IMR-90 (cell line): Measurements from ENCODE around the gene VDAC1. TPM values are rescaled to one million over a fixed set of nuclear protein-coding genes. Genes with fewer than 3 reads are reported as not detected.
A peak's percentile ranks its signal among the peaks of the same experiment; 100 is the strongest.

Experiments
- ATAC-seq: fragments of 200-7000 bp; cut with Tn5 transposase; 2 replicates; pipeline ENCODE4 v1.9.1; 2020; ENCODE audit warnings: low read depth, mild to moderate bottlenecking, moderate library complexity
- BruUV-seq: library from RNA; stranded (reverse); fragments of 400-500 nt; replicated peaks from 2 replicates; lab custom pipeline; 2021; lab: Mats Ljungman, UMichigan
- CTCF ChIA-PET: fragments of 300-600 bp; formaldehyde crosslinking; extraction: SDS; loops from one replicate; lab custom pipeline; 2021; ENCODE audit warnings: antibody characterized with exemption; lab: Yijun Ruan, JAX
- POLR2A ChIA-PET: fragments of 300-600 bp; sonication (Branson Sonifier 250); formaldehyde crosslinking; loops from one replicate; lab custom pipeline; 2022; ENCODE audit warnings: antibody characterized with exemption; ENCODE audit not compliant: unreplicated experiment; lab: Charles Lee
- DNase-seq: peaks from one replicate; pipeline ENCODE4 v3.0.0; 2013
- H2AFZ ChIP-seq: replicated peaks from 2 replicates; pipeline ENCODE3; 2013; ENCODE audit warnings: low read length, mild to moderate bottlenecking; ENCODE audit not compliant: poor library complexity
- H2AK5ac ChIP-seq: 2 replicates; pipeline ENCODE4 v1.6.1; 2013; ENCODE audit warnings: low read depth, low read length, inconsistent platforms
- H2AK9ac ChIP-seq: replicated peaks from 2 replicates; pipeline ENCODE3; 2013; ENCODE audit warnings: mild to moderate bottlenecking, low read depth, low read length, moderate library complexity; ENCODE audit not compliant: poor library complexity
- H2BK120ac ChIP-seq: 2 replicates; pipeline ENCODE4 v1.6.1; 2013; ENCODE audit warnings: low read depth, low read length, inconsistent platforms
- H2BK15ac ChIP-seq: 3 replicates; pipeline ENCODE4 v1.6.1; 2013; ENCODE audit warnings: low read depth, low read length, inconsistent platforms
- H2BK20ac ChIP-seq: 2 replicates; pipeline ENCODE4 v1.6.1; 2013; ENCODE audit warnings: low read depth, mild to moderate bottlenecking, inconsistent platforms, low read length, moderate library complexity
- H2BK5ac ChIP-seq: 2 replicates; pipeline ENCODE4 v1.6.1; 2013; ENCODE audit warnings: mild to moderate bottlenecking, low read depth, low read length, inconsistent platforms; ENCODE audit not compliant: poor library complexity, severe bottlenecking
- H3K14ac ChIP-seq: replicated peaks from 2 replicates; pipeline ENCODE4 v1.6.1; 2013; ENCODE audit warnings: low read depth, low read length, inconsistent platforms
- H3K18ac ChIP-seq: 2 replicates; pipeline ENCODE4 v1.6.1; 2013; ENCODE audit warnings: low read depth, low read length, control low read depth
- H3K23ac ChIP-seq: 2 replicates; pipeline ENCODE4 v1.6.1; 2013; ENCODE audit warnings: low read depth, low read length, inconsistent platforms
- H3K27ac ChIP-seq: 2 replicates; pipeline ENCODE4 v1.5.1; 2013; ENCODE audit warnings: mild to moderate bottlenecking, control low read depth, low read length; ENCODE audit not compliant: insufficient read depth
- H3K27me3 ChIP-seq: 2 replicates; pipeline ENCODE4 v1.6.1; 2013; ENCODE audit warnings: low read length; ENCODE audit not compliant: control insufficient read depth, insufficient read depth
- H3K36me3 ChIP-seq: 2 replicates; pipeline ENCODE4 v1.6.1; 2013; ENCODE audit warnings: low read length, mixed read lengths; ENCODE audit not compliant: control insufficient read depth, insufficient read depth
- H3K4ac ChIP-seq: 2 replicates; pipeline ENCODE4 v1.6.1; 2013; ENCODE audit warnings: low read depth, low read length, inconsistent platforms
- H3K4me1 ChIP-seq: 2 replicates; pipeline ENCODE4 v1.6.1; 2013; ENCODE audit warnings: low read length, mixed read lengths; ENCODE audit not compliant: control insufficient read depth, insufficient read depth
- H3K4me2 ChIP-seq: 2 replicates; pipeline ENCODE4 v1.6.1; 2013; ENCODE audit warnings: low read depth, mild to moderate bottlenecking, control low read depth, low read length, moderate library complexity
- H3K4me3 ChIP-seq: 2 replicates; pipeline ENCODE4 v1.5.1; 2013; ENCODE audit warnings: low read depth, mild to moderate bottlenecking, control low read depth, low read length, moderate library complexity; ENCODE audit not compliant: insufficient read depth
- H3K56ac ChIP-seq: 2 replicates; pipeline ENCODE4 v1.6.1; 2013; ENCODE audit warnings: low read length, inconsistent platforms; ENCODE audit not compliant: insufficient read depth; ENCODE audit errors: extremely low read depth
- H3K79me1 ChIP-seq, 2 experiments: 2 replicates each; pipeline ENCODE4 v1.6.1; 2013; ENCODE audit warnings: low read length in 2 of 2, inconsistent platforms in 1 of 2, low read depth in 1 of 2
- H3K9ac ChIP-seq: 2 replicates; pipeline ENCODE4 v1.6.1; 2013; ENCODE audit warnings: low read depth, low read length, control low read depth
- H3K9me1 ChIP-seq: 2 replicates; pipeline ENCODE4 v1.6.1; 2013; ENCODE audit warnings: low read length, inconsistent platforms; ENCODE audit not compliant: insufficient read depth
- H3K9me3 ChIP-seq: 2 replicates; pipeline ENCODE4 v1.6.1; 2013; ENCODE audit warnings: low read length; ENCODE audit not compliant: control insufficient read depth, insufficient read depth
- H4K20me1 ChIP-seq: 2 replicates; pipeline ENCODE4 v1.6.1; 2013; ENCODE audit warnings: low read length, inconsistent platforms; ENCODE audit not compliant: insufficient read depth
- H4K5ac ChIP-seq: 2 replicates; pipeline ENCODE4 v1.6.1; 2013; ENCODE audit warnings: mild to moderate bottlenecking, low read depth, low read length, control low read depth
- H4K8ac ChIP-seq, 2 experiments: 2 replicates each; pipeline ENCODE4 v1.6.1; 2013; ENCODE audit warnings: low read depth in 2 of 2, low read length in 2 of 2, control low read depth in 1 of 2, inconsistent platforms in 1 of 2
- H4K91ac ChIP-seq: 2 replicates; pipeline ENCODE4 v1.6.1; 2013; ENCODE audit warnings: low read depth, low read length, inconsistent platforms; ENCODE audit not compliant: insufficient read depth
- BHLHE40 ChIP-seq: fragments of 150-350 bp; IDR thresholded peaks from 2 replicates; pipeline ENCODE4 v1.6.1; 2016; ENCODE audit warnings: mild to moderate bottlenecking, low read depth, low read length
- CEBPB ChIP-seq: IDR thresholded peaks from 2 replicates; pipeline ENCODE4 v1.6.1; 2012; ENCODE audit warnings: low read depth, low read length, improper control_type of control experiment
- MXI1 ChIP-seq: IDR thresholded peaks from 2 replicates; pipeline ENCODE4 v1.6.1; 2012; ENCODE audit warnings: low read depth, mild to moderate bottlenecking, low read length, moderate library complexity, borderline replicate concordance
- SMC3 ChIP-seq: fragments of 150-350 bp; IDR thresholded peaks from 2 replicates; pipeline ENCODE4 v1.6.1; 2016; ENCODE audit warnings: low read depth, mild to moderate bottlenecking, antibody characterized with exemption, low read length, moderate library complexity
- WGBS, 2 experiments: methylation state at CpG; one replicate each; pipeline versions ENCODE4 v1.1.5 to v1.1.7; 2013; ENCODE audit warnings: missing lambda C conversion rate in 2 of 2; ENCODE audit not compliant: insufficient read length in 1 of 2; ENCODE audit errors: extremely low coverage in 2 of 2; 5-methylcytosine and 5-hydroxymethylcytosine counted together
- dilution Hi-C: fragments of 300-500 bp; cut with HindIII; formaldehyde crosslinking; loops from one replicate; pipeline ENCODE4 v1.14.3; 2018; ENCODE audit warnings: low sequenced_read_pairs; ENCODE audit not compliant: unreplicated experiment
- in situ Hi-C: fragments of 300-500 bp; cut with MboI; formaldehyde crosslinking; loops from 3 replicates; pipeline ENCODE4 v1.14.3; 2019; ENCODE audit warnings: low sequenced_read_pairs, inconsistent platforms, mixed read lengths
- intact Hi-C: fragments of 100-400 bp; cut with micrococcal nuclease; formaldehyde crosslinking; loops from 2 replicates; pipeline ENCODE4 v1.10.0; 2022
- polyA plus RNA-seq, 3 experiments: library from polyadenylated mRNA; depleted of rRNA; stranded (reverse); fragments of >200 nt; gene quantifications; 2 replicates each; pipeline ENCODE4 v1.2.3, GENCODE V29; 2012; ENCODE audit warnings: low replicate concordance in 1 of 3
- total RNA-seq: library from RNA; depleted of rRNA; stranded (reverse); fragments of >200 nt; gene quantifications from 2 replicates; pipeline ENCODE4 v1.2.3, GENCODE V29; 2012

VDAC1 gene
- total and polyA plus RNA-seq, 2 of the 4 experiments (the other 2 are of a cell fraction) = 289 to 365 TPM

DNA sequence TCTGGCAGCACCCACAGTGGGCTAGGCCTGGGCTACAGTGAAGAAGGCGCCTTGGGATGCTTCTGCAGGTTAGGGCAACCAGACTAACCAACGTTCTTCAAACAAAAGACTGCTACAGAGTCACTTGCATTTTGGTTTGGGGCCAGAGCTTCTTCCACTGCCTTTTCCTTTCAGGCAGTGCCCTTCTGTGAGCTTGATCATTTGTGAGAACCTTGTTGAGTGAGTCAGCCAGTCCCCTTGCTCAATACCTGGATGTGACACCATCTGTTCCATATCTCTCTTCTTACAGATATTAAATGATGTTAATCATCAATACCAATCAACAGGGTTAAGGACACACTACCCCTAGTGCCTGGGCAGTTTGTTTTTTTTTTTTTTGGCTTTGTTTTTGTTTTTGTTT is 46.5 kb upstream of the VDAC1 start:
- H3K9me3 ChIP-seq = no peaks in the 10 kb centered on the region
- in situ Hi-C loops = no loop called here

More for the DNA sequence above, 46.5 kb upstream of the VDAC1 start:
- H3K27me3 ChIP-seq = peaks cover 36% of the 10 kb centered on the region
- H3K36me3 ChIP-seq = no peaks in the 10 kb centered on the region
- no peak overlapping the region for H4K5ac ChIP-seq
- no peak overlapping the region for H2AFZ ChIP-seq
- no peak overlapping the region for H3K4ac ChIP-seq
- no peak overlapping the region for H2BK15ac ChIP-seq
- no peak overlapping the region for H3K4me2 ChIP-seq
- H3K4me3 ChIP-seq = no peak overlapping the region
- TF ChIP-seq SMC3 (no peak), CEBPB (peak; percentile 56), BHLHE40 (no peak), MXI1 (no peak)
- BruUV-seq = no TSS peak
- H4K20me1 ChIP-seq = no peaks in the 10 kb centered on the region
- ChIA-PET POLR2A (no interaction called here), CTCF (interaction anchor here (4.5 kb wide), 1 partner anchor 12 kb away, joined by 26 read pairs; no protein-coding TSS in a partner anchor)
- no peak overlapping the region for H3K23ac ChIP-seq
- no peaks in the 10 kb centered on the region for H3K9me1 ChIP-seq
- intact Hi-C loops = no loop called here
- H3K27ac ChIP-seq = no peak overlapping the region
- no peak overlapping the region for H3K14ac ChIP-seq
- no peak overlapping the region for H3K18ac ChIP-seq
- no peak overlapping the region for H2BK20ac ChIP-seq
- H2AK5ac ChIP-seq = no peak overlapping the region
- 83% methylated on average over 1 of the region's 2 CpGs; no CpG with 5 or more reads in 1 of the 2 experiments for WGBS, 2 experiments
- no peak overlapping the region for H2AK9ac ChIP-seq
- no peak for ATAC-seq
- no peak overlapping the region for H4K91ac ChIP-seq
- H4K8ac ChIP-seq = no peak overlapping the region
- no peak overlapping the region for H2BK120ac ChIP-seq
- no peak overlapping the region for H2BK5ac ChIP-seq
- H3K79me1 ChIP-seq = no peaks in the 10 kb centered on the region
- H3K4me1 ChIP-seq = no peaks in the 10 kb centered on the region
- no peak for DNase-seq
- no peak overlapping the region for H3K9ac ChIP-seq
- no peak overlapping the region for H3K56ac ChIP-seq
- dilution Hi-C loops = no loop called here
